Upper lobe of right lung (tissue), 1 donor: ENCODE data around the gene ANO5. TPM values are rescaled to one million over a fixed set of nuclear protein-coding genes. Genes with fewer than 3 reads are reported as not detected.

Source experiments
- ATAC-seq: fragments of 200-7000 bp; cut with Tn5 transposase; one replicate; pipeline ENCODE4 v1.9.1; 2020; ENCODE audit warnings: mild to moderate bottlenecking, moderate library complexity
- DNase-seq: peaks from one replicate; pipeline ENCODE4 v3.0.0-alpha.2; 2020
- H3K27ac ChIP-seq: fragments of 200-600 bp; one replicate; pipeline ENCODE4 v1.8.0; 2022
- H3K27me3 ChIP-seq: fragments of 200-600 bp; one replicate; pipeline ENCODE4 v1.8.0; 2022; ENCODE audit warnings: mild to moderate bottlenecking
- H3K36me3 ChIP-seq: fragments of 200-600 bp; one replicate; pipeline ENCODE4 v1.8.0; 2022
- H3K4me1 ChIP-seq: fragments of 200-600 bp; one replicate; pipeline ENCODE4 v1.8.0; 2022
- H3K4me3 ChIP-seq: fragments of 200-600 bp; one replicate; pipeline ENCODE4 v1.8.0; 2022; ENCODE audit warnings: mild to moderate bottlenecking
- H3K9me3 ChIP-seq: fragments of 200-600 bp; one replicate; pipeline ENCODE4 v1.8.0; 2022
- CTCF ChIP-seq: fragments of 200-600 bp; IDR thresholded peaks from one replicate; pipeline ENCODE4 v1.8.0; 2022; ENCODE audit warnings: antibody characterized with exemption
- intact Hi-C: fragments of 100-400 bp; cut with DNase I; formaldehyde crosslinking; loops from one replicate; pipeline ENCODE4 v1.11.0; 2022
- total RNA-seq: library from RNA; stranded (reverse); fragmentation: NEBNext Ultra II Directional; extraction: Animal tissue kit (Norgen Biotek cat#: 25700); gene quantifications from one replicate; pipeline ENCODE4 v1.2.1, GENCODE V29; 2021
- donor health status: DM: no; HTN: yes; CAD: no; lungs with severe emphysema.

ANO5 gene
- total RNA-seq, 1 donor from 2014 or later: 5.9 TPM

GRCh38 chr11:22193348-22194051 lies 615 bp downstream of the ANO5 start:
- Histone ChIP-seq H3K9me3 (no peaks in the 10 kb centered on the region), H3K36me3 (no peaks in the 10 kb centered on the region), H3K4me3 (peak overlapping the region; percentile 66), H3K27ac (no peak overlapping the region), H3K4me1 (peaks cover 14% of the 10 kb centered on the region), H3K27me3 (no peaks in the 10 kb centered on the region)
- ATAC-seq (peak; percentile 66), DNase-seq (peak; percentile 70)
- intact Hi-C loops: no loop called here
- no peak for TF ChIP-seq CTCF

GRCh38 chr11:22194306-22194705 lies 1.4 kb downstream of the ANO5 start:
- intact Hi-C loops: no loop called here
- Histone ChIP-seq H3K4me3 (peak overlapping the region; percentile 66), H3K27ac (no peak overlapping the region), H3K9me3 (no peaks in the 10 kb centered on the region), H3K27me3 (no peaks in the 10 kb centered on the region), H3K4me1 (peaks cover 14% of the 10 kb centered on the region), H3K36me3 (no peaks in the 10 kb centered on the region)
- DNase-seq (no peak), ATAC-seq (no peak)
- TF ChIP-seq CTCF: no peak

DNA sequence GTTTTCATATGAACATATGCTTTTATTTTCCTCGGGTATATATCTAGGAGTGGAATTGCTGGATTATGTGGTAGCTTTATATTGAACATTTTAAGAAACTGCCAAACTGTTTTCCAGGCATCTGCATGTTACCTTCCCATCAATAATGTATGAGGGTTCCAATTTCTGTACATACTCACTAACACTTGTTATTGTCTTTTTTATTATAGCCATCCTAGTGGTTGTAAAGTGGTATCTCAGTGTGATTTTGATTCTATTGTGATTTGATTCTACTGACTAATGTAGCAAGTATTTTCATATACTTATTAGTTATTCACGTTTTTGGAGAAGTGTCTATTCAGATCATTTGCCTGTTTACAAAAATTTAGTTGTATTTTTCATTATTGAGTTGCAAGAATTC lies 2.0 kb downstream of the ANO5 start:
- Histone ChIP-seq H3K27ac (no peak overlapping the region), H3K36me3 (no peaks in the 10 kb centered on the region), H3K9me3 (no peaks in the 10 kb centered on the region), H3K4me1 (peaks cover 14% of the 10 kb centered on the region), H3K4me3 (no peak overlapping the region), H3K27me3 (no peaks in the 10 kb centered on the region)
- DNase-seq: no peak
- intact Hi-C loops: no loop called here
- ATAC-seq: no peak
- no peak for TF ChIP-seq CTCF

GRCh38 chr11:22197139-22198005 lies 4.5 kb downstream of the ANO5 start:
- no peak for TF ChIP-seq CTCF
- Histone ChIP-seq H3K27ac (no peak overlapping the region), H3K9me3 (no peaks in the 10 kb centered on the region), H3K4me1 (peaks cover 14% of the 10 kb centered on the region), H3K27me3 (no peaks in the 10 kb centered on the region), H3K36me3 (no peaks in the 10 kb centered on the region), H3K4me3 (no peak overlapping the region)
- no peak for DNase-seq
- ATAC-seq: no peak
- intact Hi-C loops: no loop called here

DNA sequence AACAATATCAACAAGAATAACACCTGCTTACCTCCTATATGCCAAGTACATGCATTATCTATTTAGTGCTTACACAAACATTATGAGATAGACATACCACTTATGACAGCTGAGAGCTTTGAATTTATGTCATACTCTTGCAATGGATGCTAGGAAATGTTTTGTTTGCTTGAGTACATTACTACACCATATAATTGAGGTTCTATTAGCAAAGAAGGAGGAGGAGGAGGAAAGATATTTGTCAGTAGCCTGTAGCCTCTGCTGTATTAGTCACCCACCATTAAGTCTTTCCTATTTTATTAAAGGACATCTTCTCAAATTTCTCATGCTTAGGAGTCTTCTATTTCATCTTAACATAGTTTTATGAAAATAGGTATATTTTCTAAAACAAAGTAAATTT lies 6.4 kb downstream of the ANO5 start:
- no peak for ATAC-seq

More for the DNA sequence above, 6.4 kb downstream of the ANO5 start:
- no peak for TF ChIP-seq CTCF
- no peak overlapping the region for H3K4me3 ChIP-seq
- H3K27me3 ChIP-seq: no peaks in the 10 kb centered on the region
- DNase-seq: no peak
- H3K9me3 ChIP-seq: no peaks in the 10 kb centered on the region
- intact Hi-C loops: no loop called here
- peaks cover 7% of the 10 kb centered on the region for H3K4me1 ChIP-seq
- no peaks in the 10 kb centered on the region for H3K36me3 ChIP-seq
- no peak overlapping the region for H3K27ac ChIP-seq
